GM21360 (cell line): ENCODE results near the gene ZNF334.

Source experiments
- ATAC-seq: cut with Tn5 transposase; IDR thresholded peaks from one replicate; pipeline ENCODE4 v1.9.1; 2021; ENCODE audit warnings: mild to moderate bottlenecking, moderate library complexity; ENCODE audit not compliant: unreplicated experiment

ZNF334 gene

GRCh38 chr20:46546298-46546697 is 32.9 kb upstream of the ZNF334 start:
- no peak for ATAC-seq

DNA sequence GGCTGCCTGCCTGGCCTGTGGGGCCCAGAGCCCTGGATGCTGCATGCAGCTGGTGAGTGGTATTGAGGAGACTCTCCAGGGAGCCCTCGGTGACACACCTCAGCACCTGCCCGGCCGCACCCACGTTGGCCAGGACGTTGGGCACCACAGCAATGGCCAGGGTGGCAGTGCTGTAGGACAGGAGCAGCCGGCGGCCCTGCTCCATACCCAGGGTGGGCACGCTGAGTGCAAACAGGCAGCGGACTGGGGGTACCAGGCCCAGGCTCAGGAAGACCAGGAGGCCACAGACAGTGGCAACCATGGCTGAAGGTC is 32.4 kb upstream of the ZNF334 start:
- no peak for ATAC-seq

GRCh38 chr20:46545077-46545826 is 31.9 kb upstream of the ZNF334 start:
- ATAC-seq = no peak

GRCh38 chr20:46544576-46544975 is 31.2 kb upstream of the ZNF334 start:
- ATAC-seq = no peak

- no peak for ATAC-seq
Observed at GRCh38 chr20:46543959-46544358, 30.6 kb upstream of the ZNF334 start.

GRCh38 chr20:46543033-46543432 is 29.7 kb upstream of the ZNF334 start:
- ATAC-seq = no peak

DNA sequence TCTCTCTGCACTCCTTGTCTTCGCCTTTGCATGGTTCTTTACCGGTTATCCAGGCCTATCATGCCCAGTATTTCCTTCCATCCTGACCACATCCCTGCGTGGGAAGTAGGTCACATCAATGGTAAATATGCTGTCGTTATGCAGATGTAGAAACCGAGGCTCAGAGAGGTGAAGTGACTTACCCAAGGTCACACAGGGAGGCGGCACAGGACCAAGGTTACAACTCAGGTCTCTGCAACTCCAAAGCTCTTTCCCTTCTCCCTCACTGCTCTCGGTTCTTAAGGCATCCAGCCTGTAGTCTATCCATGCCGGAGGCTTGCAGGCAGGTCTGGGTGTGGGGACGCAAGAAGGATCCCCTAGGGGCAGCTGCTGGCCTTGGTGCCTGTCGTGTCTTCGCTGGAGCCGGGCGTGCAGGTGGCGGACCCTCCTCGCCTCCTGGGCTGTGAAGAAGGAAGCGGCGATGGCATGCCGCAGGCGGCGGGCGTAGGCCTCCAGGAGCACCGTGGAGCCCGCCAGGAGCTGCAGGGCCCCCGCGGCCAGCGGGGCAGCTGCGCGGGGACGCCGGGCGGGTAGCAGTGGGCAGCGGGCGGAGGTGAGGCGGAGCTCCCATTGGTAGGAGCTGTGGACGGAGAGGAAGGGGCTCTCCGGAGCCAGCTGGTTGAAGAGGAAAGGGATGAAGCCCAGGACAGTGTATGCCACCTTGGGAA is 28.0 kb upstream of the ZNF334 start:
- no peak for ATAC-seq

GRCh38 chr20:46539113-46539512 is 25.8 kb upstream of the ZNF334 start:
- ATAC-seq = no peak

GRCh38 chr20:46530640-46531039 is 17.3 kb upstream of the ZNF334 start:
- no peak for ATAC-seq

DNA sequence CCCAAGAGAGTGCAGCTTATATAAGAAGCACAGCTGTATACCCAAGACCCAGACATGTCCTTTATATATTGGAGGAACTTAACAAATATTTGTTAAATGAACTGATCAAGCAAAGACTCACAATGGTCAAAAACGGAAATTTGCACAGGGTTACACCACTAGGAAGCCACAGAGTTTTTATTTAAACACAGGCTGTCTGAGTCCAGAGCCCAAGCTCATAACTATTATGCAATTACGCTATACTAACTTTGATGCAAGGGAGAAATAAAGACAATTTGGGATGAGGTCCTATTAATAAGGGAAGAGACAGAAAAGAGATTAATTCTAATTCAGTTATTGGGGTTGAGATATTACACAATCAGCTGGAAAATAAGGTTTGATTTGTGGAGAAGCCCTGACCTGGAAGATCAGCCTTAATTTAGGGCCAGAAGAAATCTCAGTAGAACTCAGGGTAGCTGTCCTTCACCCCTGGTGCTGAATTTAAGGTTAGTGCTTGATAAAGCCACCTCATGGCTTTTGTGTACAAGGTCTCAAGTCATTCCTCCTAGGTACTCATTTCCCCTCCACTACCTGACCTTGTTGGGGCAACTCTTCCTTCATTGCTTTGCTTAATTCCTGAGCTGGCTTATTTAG is 10.5 kb upstream of the ZNF334 start:
- ATAC-seq = no peak

GRCh38 chr20:46523108-46523507 is 9.7 kb upstream of the ZNF334 start:
- ATAC-seq = no peak

DNA sequence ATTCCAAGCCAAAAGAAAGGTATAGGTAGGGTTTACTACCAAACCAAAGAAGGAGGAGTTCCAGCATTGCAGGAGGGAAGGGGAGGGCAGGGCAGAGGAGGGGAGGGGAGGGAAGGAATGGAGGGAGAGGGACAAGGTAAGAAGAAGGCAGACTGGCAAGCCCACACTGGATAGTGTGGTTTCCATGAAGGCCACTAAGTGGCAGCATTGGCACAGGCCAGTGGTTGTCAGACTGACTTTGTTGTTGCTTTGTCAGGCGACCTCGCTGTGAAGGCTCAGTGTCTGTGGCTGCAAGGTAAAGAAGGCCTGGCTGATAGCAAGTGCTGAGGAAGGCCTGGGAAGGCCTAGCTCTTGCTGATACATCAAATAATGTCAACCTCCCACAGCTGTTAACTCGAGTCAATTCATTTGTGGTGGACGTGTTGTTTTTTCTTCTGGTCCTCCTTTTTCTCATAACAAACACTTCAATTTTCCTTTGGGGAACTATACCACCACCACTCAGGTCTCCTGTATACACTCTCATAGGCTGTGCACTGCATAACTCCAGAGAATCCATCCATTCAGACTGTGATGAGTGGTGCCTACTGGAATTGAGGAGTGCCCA is 7.7 kb upstream of the ZNF334 start:
- ATAC-seq = peak; percentile 48

GRCh38 chr20:46520540-46520939 is 7.2 kb upstream of the ZNF334 start:
- no peak for ATAC-seq

DNA sequence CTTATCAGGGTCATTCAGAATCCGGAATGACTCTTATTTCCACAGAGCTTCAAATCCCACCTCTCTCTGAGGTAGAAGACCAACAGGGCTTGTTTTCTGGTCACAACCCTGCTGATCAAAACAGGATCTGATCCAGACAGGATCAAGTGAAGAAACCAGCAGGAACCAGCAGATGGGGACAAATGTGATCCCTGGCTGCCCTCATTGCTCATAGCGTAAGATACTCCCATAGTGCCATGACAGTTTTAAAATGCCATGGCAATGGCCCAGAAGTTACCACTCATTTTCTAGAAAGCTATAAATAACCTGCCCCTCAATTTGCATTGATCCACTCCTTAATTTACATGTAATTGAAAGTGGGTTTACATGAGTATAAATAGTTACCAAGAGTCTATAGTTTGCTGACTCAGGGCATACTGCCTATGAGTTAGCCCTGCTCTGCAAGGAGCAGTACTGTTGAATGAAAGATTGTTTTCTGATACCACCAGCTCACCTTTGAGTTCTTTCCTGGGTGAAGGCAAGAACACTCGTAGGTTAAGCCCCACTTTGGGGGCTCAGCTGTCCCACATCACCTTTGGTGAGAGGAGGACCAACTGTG is 6.2 kb upstream of the ZNF334 start:
- no peak for ATAC-seq

- ATAC-seq = no peak
Observed at GRCh38 chr20:46509523-46509922, 3.8 kb downstream of the ZNF334 start.

DNA sequence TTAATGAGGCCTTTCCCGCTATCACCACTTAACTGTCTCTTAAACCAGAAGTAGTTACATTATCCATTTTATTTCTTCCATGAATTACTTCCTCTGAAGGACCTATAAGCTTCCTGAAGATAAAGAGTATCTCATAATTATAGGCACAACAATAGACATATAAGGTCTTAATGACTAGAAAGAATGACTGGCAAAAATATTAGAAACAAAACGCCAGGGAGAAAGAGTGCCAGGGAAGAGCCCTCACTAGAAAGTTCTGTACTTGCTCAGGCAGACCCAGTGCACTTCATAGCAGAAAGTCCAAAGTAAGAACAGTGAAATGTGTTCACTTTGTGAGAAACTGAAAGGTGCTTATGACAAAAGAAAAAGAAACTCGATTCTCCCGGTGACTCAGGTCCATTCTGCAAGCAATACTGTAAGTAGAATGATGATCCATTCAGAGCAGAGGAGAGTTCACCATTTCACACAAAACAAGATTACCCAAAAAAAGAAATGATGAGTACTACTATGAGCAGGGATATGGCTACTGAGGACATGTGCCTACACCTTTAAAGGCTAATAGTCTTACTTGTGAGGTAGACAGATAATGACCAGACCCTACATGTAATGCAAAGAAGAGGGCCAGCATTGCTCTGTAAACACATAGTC is 5.5 kb downstream of the ZNF334 start:
- ATAC-seq = no peak

GRCh38 chr20:46505506-46505905 is 7.9 kb downstream of the ZNF334 start:
- ATAC-seq = no peak

DNA sequence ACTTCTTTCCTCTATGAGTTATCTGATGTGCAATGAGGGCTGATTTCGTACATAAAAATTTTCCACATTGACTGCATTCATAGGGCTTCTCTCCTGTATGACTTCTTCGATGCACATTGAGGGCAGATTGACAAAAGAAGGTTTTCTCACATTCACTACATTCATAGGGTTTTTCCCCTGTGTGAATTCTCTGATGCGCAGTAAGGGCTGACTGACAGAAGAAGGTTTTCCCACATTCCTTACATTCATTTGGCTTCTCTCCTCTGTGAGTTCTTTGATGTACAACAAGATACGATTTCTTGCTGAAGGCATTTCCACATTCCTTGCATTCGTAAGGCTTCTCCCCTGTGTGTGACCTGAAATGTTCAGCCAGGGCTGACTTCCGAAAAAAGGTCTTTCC is 11.4 kb downstream of the ZNF334 start:
- no peak for ATAC-seq

- ATAC-seq = no peak
Observed at GRCh38 chr20:46501337-46501942, 11.9 kb downstream of the ZNF334 start.

DNA sequence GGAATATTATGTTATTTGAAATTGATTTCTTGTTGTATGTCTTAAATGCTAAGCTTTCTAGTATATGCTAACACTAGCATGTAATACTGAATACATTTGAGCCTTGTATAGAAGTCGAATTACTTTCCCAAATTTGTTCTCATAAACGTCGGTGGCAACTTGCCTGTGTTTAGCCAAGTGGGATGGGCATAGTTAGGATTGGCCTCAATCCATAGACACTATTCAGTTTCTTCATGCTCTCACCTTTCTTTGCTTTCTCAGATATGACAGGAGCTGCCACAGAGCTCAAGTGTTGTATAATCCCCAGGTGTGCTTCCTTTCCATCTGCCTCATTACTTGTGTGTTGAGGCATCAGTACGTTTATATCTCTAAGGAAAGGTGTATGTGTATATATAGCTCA is 19.3 kb downstream of the ZNF334 start:
- ATAC-seq = no peak

GRCh38 chr20:46491354-46491753 is 22.0 kb downstream of the ZNF334 start:
- ATAC-seq = no peak
